ENCODE results near the gene LEF1.

GRCh38 chr4:108024085-108024877 lies 144.5 kb downstream of the LEF1 start:
- TF ChIP-seq EZH2 (IDR thresholded peaks at IDR 0.05; ENCODE audit: low read depth) (no peak), CTCF (conservative IDR thresholded peaks at IDR 0.05) (no peak)
